DOHH2 (cell line): ENCODE data around the gene MCM6.

ENCODE experiments used
- H3F3A ChIP-seq: fragments of 200-600 bp; sonication (generic), shearing (Covaris generic); 2 replicates; pipeline ENCODE4 v1.6.0; 2016; ENCODE audit warnings: antibody characterized with exemption, mild to moderate bottlenecking; ENCODE audit not compliant: control insufficient read depth, insufficient read depth
- H3K27ac ChIP-seq: fragments of 200-600 bp; sonication (generic); 2 replicates; pipeline ENCODE4 v1.5.1; 2014; ENCODE audit warnings: low read depth, mild to moderate bottlenecking, low read length, moderate library complexity
- H3K27me3 ChIP-seq: fragments of 200-600 bp; sonication (generic); 2 replicates; pipeline ENCODE4 v1.6.1; 2014; ENCODE audit warnings: mild to moderate bottlenecking, low read length, mixed read lengths; ENCODE audit not compliant: control insufficient read depth
- H3K36me3 ChIP-seq: fragments of 200-600 bp; sonication (generic); 2 replicates; pipeline ENCODE4 v1.6.1; 2014; ENCODE audit warnings: mild to moderate bottlenecking, low read length, moderate library complexity, mixed read lengths; ENCODE audit not compliant: control insufficient read depth
- H3K4me1 ChIP-seq: fragments of 200-600 bp; sonication (generic); 2 replicates; pipeline ENCODE4 v1.6.1; 2014; ENCODE audit warnings: mild to moderate bottlenecking, low read length, mixed read lengths; ENCODE audit not compliant: control insufficient read depth
- H3K4me2 ChIP-seq: fragments of 200-600 bp; sonication (generic); 2 replicates; pipeline ENCODE4 v1.6.0; 2014; ENCODE audit warnings: mild to moderate bottlenecking, low read length, moderate library complexity
- H3K4me3 ChIP-seq: fragments of 200-600 bp; sonication (generic); 2 replicates; pipeline ENCODE4 v1.5.1; 2014; ENCODE audit warnings: mild to moderate bottlenecking, low read length, mixed read lengths
- H3K79me2 ChIP-seq: fragments of 200-600 bp; sonication (generic); 2 replicates; pipeline ENCODE4 v1.6.1; 2014; ENCODE audit warnings: mild to moderate bottlenecking, low read length, mixed read lengths; ENCODE audit not compliant: control insufficient read depth
- H3K9me2 ChIP-seq: fragments of 200-600 bp; sonication (generic); replicated peaks from 2 replicates; pipeline ENCODE4 v1.6.1; 2014; ENCODE audit warnings: mild to moderate bottlenecking, low read length, mixed read lengths; ENCODE audit not compliant: control insufficient read depth
- H3K9me3 ChIP-seq: fragments of 200-600 bp; sonication (generic); 2 replicates; pipeline ENCODE4 v1.6.1; 2014; ENCODE audit warnings: antibody characterized with exemption, low read length, mixed read lengths; ENCODE audit not compliant: control insufficient read depth, insufficient read depth
- H4K20me1 ChIP-seq: fragments of 200-600 bp; sonication (generic); 2 replicates; pipeline ENCODE4 v1.6.0; 2014; ENCODE audit warnings: low read depth, mild to moderate bottlenecking, antibody characterized with exemption, low read length, moderate library complexity; ENCODE audit not compliant: control insufficient read depth, insufficient read depth
- EZH2phosphoT487 ChIP-seq: fragments of 200-600 bp; sonication (generic); IDR thresholded peaks from 2 replicates; pipeline ENCODE4 v1.6.1; 2017; ENCODE audit warnings: borderline replicate concordance, mild to moderate bottlenecking, antibody characterized with exemption, low read length, moderate library complexity, mixed read lengths
- TF ChIP-seq, protein P1 (sequence below): fragments of 200-600 bp; sonication (generic); IDR thresholded peaks from one replicate; pipeline ENCODE4 v1.5.1; 2014; ENCODE audit warnings: antibody characterized with exemption, mild to moderate bottlenecking, low read depth, low read length; ENCODE audit not compliant: poor library complexity, severe bottlenecking

MCM6 gene

DNA sequence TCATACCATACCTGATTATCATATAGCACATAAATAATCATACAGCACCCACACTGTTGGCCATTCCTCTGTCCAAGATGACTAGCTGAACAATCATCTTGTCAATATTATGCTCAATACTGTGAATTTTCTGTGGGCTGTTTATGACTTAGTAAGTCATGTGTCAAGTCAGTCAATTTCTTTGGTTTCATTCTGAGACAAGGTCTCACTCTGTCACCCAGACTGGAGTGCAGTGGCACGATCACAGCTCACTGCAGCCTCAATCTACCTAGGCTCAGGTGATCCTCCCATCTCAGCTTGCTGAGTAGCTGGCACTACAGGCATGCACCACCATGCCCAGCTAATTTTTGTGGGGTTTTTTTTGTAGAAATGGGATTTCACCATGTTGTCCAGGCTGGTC lies 5.7 kb downstream of the MCM6 start:
- Histone ChIP-seq H3K27ac (no peak overlapping the region), H4K20me1 (peaks cover 24% of the 10 kb centered on the region), H3K9me3 (no peaks in the 10 kb centered on the region), H3K4me2 (no peak overlapping the region), H3K36me3 (peaks cover 100% of the 10 kb centered on the region), H3K4me3 (no peak overlapping the region), H3F3A (peaks cover 9% of the 10 kb centered on the region; the same call in 1 of the 2 replicates), H3K79me2 (peaks cover 74% of the 10 kb centered on the region), H3K4me1 (peaks cover 30% of the 10 kb centered on the region), H3K27me3 (no peaks in the 10 kb centered on the region), H3K9me2 (no peaks in the 10 kb centered on the region)
- TF ChIP-seq, protein P1, sequence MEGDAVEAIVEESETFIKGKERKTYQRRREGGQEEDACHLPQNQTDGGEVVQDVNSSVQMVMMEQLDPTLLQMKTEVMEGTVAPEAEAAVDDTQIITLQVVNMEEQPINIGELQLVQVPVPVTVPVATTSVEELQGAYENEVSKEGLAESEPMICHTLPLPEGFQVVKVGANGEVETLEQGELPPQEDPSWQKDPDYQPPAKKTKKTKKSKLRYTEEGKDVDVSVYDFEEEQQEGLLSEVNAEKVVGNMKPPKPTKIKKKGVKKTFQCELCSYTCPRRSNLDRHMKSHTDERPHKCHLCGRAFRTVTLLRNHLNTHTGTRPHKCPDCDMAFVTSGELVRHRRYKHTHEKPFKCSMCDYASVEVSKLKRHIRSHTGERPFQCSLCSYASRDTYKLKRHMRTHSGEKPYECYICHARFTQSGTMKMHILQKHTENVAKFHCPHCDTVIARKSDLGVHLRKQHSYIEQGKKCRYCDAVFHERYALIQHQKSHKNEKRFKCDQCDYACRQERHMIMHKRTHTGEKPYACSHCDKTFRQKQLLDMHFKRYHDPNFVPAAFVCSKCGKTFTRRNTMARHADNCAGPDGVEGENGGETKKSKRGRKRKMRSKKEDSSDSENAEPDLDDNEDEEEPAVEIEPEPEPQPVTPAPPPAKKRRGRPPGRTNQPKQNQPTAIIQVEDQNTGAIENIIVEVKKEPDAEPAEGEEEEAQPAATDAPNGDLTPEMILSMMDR, result no peak
- TF ChIP-seq EZH2phosphoT487, result no peak

DNA sequence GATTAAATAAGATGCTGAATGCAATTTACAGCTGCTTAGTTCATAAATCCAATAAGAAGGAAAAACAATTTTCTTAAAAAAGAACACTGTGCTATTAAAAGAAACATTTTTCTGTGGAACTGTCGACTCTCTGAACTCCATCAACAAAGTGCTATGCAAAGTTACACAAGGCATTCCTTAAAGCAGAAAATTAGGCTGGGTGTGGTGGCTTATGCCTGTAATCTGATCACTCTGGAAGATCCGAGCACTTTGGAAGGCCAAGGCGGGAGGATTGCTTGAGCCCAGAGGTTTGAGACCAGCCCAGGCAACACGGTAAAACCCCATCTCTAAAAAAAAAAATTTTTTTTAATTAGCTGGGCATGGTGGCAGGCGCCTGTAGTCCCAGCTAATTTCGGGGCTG lies 13.0 kb downstream of the MCM6 start:
- no peak overlapping the region for H3K27ac ChIP-seq
- TF ChIP-seq, protein P1, result no peak
- TF ChIP-seq EZH2phosphoT487, result no peak
- H3K4me3 ChIP-seq, result no peak overlapping the region
- H3K4me2 ChIP-seq, result no peak overlapping the region
- no peaks in the 10 kb centered on the region for H4K20me1 ChIP-seq
- no peaks in the 10 kb centered on the region for H3F3A ChIP-seq
- no peaks in the 10 kb centered on the region for H3K9me2 ChIP-seq
- H3K79me2 ChIP-seq, result peaks cover 27% of the 10 kb centered on the region
- no peaks in the 10 kb centered on the region for H3K27me3 ChIP-seq
- H3K4me1 ChIP-seq, result no peaks in the 10 kb centered on the region
- no peaks in the 10 kb centered on the region for H3K9me3 ChIP-seq
- peaks cover 89% of the 10 kb centered on the region for H3K36me3 ChIP-seq

DNA sequence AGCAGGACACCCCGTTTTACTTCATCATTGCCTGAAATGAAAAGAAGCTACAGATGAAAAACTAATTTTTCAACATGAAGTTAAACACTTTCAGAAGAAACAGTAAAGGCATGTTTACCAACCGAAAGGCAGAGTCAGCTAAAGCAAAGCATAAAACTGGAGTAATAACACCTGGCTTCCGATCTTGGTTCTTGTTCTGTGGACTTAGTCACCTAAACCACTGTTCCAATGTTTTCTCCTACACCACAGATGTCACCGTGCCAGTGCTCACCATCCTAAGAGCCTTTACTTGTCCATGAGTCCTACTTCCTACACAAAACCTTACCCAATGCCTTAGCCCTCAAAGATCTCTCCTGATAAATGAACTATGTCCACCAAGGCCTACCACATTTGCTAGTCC lies 13.5 kb downstream of the MCM6 start:
- no peaks in the 10 kb centered on the region for H3F3A ChIP-seq
- no peaks in the 10 kb centered on the region for H4K20me1 ChIP-seq
- H3K9me2 ChIP-seq, result no peaks in the 10 kb centered on the region
- peaks cover 89% of the 10 kb centered on the region for H3K36me3 ChIP-seq
- H3K27ac ChIP-seq, result no peak overlapping the region
- no peaks in the 10 kb centered on the region for H3K4me1 ChIP-seq
- no peaks in the 10 kb centered on the region for H3K27me3 ChIP-seq
- H3K79me2 ChIP-seq, result peaks cover 23% of the 10 kb centered on the region
- no peak overlapping the region for H3K4me3 ChIP-seq
- H3K4me2 ChIP-seq, result no peak overlapping the region
- TF ChIP-seq, protein P1, result no peak
- no peak for TF ChIP-seq EZH2phosphoT487
- H3K9me3 ChIP-seq, result no peaks in the 10 kb centered on the region
